HG03442 (cell line): ENCODE results near the gene AUTS2.

Experiments used
- ATAC-seq: cut with Tn5 transposase; IDR thresholded peaks from one replicate; pipeline ENCODE4 v1.9.1; 2021; ENCODE audit warnings: mild to moderate bottlenecking, moderate library complexity; ENCODE audit not compliant: unreplicated experiment

AUTS2 gene

GRCh38 chr7:70389531-70390151, 791.4 kb downstream of the AUTS2 start:
- no peak for ATAC-seq

GRCh38 chr7:70390251-70390650, 792.0 kb downstream of the AUTS2 start:
- no peak for ATAC-seq

DNA sequence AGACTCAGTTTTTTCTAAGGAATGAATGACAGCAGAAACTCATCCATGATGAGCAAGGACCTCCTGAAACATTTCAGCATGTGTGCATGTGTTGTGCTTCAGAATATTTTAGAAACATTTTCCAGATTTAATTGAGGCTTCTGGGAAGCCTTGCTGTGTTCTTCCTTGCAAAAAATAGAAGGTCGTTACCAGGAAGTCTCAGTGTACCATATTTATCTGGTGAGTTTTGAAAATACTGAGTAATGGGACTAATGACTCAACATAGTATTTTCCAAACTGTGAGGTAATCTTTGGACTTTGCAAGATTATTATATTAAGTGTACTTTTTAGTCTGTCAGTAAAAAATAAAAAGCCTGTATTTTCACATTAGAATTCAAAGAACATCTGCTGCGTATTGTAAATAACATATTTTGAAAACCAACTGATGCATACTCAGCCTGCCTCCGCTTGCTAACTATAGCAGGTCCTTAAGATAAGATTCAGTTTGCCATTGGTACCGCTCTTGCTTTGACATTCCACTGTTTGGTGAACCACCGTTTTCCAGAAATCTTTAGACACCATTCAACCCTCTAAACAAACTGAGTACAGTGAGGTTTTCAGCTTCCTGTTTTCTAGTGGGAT, 794.1 kb downstream of the AUTS2 start:
- ATAC-seq, result no peak

DNA sequence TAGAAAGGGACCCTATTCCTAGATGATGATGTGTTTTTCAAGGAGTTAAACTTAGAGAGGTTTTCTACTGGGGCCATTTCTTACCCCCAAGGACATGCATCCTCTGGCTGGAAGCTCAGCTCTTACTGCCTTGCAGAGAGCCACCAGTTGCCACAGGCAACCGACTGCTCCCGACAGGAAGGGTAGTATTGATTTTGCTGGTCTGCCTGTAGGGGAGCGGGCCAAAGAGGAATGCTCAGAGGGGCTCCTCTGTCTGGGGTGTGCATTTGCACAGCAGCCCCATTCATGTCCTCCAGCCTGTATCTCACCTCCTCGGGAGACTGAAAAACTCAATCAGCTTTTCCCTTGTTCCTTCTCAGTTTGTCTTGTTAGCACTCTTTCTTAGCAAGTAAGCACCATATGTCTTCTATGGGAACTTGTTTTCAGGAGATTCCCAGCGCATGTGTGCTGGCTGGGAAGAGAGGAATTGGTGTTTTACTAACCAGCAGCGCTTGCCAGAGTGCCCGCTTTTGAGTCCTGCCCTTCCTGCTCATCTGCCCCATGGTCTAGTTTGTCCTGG, 794.7 kb downstream of the AUTS2 start:
- ATAC-seq, result no peak

DNA sequence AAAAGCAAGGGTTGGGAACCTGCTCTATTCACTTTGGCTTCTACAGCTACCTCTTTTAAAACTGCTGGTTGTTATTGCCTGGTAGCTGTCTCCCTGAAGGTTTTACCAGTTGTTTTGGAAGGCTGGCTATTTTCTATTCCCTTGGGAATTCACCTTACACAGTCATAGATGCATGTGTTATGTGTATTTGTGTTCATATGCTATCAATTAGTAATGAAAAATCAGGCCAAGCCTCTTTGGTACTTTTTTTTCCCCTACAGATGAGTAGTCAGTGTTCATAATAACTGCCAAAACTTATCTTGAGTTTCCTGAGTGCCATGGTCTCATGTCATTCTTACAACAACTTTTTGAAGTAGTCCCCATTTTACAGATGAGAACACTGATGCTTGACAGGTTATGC, 795.7 kb downstream of the AUTS2 start:
- ATAC-seq, result no peak

- ATAC-seq, result no peak
Measured at GRCh38 chr7:70400829-70401380, 802.6 kb downstream of the AUTS2 start.

- ATAC-seq, result no peak
Measured at GRCh38 chr7:70402069-70402468, 803.8 kb downstream of the AUTS2 start.

DNA sequence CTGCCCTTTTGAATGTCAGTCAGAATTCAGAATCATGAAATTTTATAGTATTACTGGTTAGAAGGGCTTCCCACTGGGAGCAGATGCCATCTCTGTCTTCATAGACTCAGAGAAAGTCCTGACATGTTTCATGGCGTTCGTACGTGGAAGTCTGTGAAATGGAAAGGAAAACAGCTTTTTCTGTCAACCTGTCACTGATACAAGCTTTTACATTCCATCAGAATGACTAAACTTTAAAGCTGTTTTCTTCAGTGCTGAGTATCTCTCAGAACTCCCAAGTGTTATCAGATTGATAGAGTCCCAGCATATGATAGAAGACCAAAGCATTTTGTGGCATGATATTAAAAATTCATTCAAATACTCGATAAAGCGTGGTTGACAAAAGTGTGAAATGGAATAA, 807.0 kb downstream of the AUTS2 start:
- no peak for ATAC-seq

GRCh38 chr7:70406186-70406949, 808.1 kb downstream of the AUTS2 start:
- ATAC-seq, result no peak

DNA sequence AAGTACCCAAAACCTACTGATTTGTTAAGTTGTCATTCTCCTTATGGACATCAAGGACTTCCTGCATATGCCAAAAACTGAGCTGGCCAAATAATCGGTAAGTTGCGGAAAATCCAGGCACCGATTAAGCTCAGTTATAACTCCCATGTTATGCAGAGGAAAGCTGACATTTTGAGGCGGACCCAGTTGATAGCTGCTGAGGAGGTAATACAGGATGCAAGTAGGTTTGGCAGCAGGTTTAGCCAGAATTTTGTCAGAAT, 808.6 kb downstream of the AUTS2 start:
- ATAC-seq, result no peak

- no peak for ATAC-seq
Measured at GRCh38 chr7:70408477-70408876, 810.2 kb downstream of the AUTS2 start.

GRCh38 chr7:70408891-70409290, 810.6 kb downstream of the AUTS2 start:
- ATAC-seq, result no peak

DNA sequence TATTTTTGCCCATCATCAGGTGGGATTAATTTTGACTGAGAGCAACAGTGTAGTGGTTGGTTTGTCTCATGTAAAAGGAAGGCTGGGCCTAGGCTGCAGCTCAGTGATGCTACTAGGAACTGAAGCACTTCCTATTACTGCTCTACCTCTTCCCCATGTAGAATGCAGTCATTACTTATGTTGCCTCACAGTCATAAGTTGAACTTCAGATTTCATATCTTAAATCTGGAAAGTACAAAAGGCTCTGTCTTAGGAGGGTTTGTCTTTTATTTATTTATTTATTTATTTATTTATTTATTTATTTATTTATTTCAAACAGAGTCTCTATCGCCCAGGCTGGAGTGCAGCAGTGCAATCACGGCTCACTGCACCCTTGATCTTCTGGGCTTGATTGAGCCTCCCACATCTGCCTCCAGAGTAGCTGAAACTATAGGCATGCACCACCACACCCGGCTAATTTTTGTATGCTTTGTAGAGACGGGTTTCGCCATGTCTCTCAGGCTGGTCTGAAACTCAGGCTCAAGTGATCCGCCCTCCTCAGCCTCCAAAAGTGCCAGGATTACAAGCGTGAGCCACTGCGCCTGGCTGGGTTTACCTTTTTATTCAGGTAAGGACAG, 812.0 kb downstream of the AUTS2 start:
- no peak for ATAC-seq

- ATAC-seq, result no peak
Measured at GRCh38 chr7:70414368-70414767, 816.1 kb downstream of the AUTS2 start.

DNA sequence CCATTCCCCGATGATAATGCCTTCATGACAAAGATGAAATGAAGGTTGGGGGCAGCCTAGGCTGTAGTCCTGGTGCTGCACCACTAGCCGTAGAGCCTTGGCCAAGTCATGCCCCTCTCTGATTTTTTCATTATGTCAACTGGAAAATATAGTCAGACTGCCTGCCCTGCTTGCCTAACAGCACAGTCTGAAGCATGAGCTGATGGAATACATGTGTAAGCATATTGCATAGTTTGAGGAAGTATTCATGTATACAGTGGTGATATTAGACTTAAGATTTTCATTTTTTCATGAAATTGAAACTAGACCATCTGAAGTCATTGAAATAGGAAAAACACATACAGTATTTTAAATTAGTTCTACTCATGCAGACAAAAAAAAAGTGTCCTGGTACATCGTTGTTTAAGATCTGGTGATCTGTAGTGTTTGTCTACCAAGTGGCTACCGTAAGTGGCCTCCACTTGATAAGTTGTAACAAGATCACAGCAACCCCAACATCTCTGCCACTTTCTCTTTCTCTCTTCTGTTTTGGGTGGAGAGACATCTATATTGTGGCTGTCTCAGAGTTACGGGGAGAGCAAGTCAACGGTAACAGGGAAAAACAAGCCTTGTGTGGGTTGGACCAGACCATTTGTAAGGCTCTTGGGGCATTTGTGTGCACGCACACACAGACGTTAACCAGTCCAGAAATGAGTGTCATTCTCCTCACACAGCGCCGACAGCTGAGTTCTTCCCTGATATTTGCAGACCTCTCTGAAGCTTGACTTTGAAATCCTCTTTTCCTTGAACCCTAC, 817.1 kb downstream of the AUTS2 start:
- peak; percentile 77 for ATAC-seq

GRCh38 chr7:70416347-70416985, 818.2 kb downstream of the AUTS2 start:
- ATAC-seq, result peak; percentile 38

- no peak for ATAC-seq
Measured at GRCh38 chr7:70416986-70417655, 818.8 kb downstream of the AUTS2 start.

DNA sequence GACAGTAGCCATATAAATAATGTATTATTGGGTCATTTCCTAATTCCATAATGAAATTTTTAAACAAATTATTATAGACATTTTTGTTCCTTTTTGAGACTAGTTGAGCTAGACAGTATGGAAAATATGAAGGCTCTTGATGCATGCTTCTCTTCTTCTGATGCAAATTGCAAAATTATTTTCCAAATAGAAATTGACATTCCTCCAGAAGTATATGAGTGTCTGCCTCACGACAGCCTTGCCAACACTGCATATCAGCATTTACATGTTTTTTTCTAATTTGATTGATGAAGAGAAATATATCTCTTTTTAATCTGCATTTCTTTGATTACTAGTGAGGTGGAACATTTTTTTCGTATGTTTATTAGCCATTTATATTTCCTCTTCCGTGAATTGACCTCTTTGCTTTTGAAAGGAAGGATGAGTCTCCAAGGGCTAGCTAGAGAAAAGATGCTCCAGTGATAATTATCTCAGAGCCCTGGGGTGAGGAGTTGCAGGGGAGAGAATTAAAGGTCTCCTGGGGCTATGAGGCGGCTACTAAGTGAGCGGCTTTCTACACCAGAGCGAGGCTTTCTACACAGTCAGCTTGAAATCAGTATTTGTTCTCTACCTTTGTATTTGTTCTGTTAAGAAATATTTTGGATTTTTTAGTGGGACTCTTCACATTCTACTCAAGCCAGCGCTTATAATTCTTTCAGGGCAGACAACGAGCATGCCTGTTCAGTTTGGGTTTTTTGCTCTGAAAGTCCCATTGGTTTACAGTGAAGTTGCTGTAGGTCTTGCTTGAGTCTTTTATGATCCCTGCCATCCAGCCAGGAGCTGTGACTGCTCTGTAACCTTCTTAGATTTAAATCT, 821.5 kb downstream of the AUTS2 start:
- no peak for ATAC-seq

DNA sequence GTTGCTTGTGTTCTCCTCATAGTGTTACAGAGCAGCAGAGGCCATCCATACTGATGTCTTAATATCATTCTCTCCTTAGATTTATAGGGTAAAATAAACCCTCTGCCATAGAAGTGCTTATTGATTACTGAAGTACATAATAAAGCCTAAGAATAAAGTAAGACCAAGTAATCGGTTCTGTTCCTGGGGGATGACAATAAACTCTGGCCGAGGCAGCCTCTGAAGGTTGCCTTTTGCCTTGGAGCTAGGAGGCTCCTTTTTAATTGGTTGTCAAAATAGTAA, 822.0 kb downstream of the AUTS2 start:
- ATAC-seq, result no peak
